ENCODE measurements around the gene NMRAL1.

NMRAL1 gene

GRCh38 chr16:4486126-4486893 lies 11.9 kb upstream of the NMRAL1 start:
- Histone ChIP-seq H3K79me2 (ENCODE audit: control insufficient read depth, low read length) (peaks cover 50% of the 10 kb centered on the region), H3K27ac (ENCODE audit: low read depth, low read length) (no peak overlapping the region), H3F3A (ENCODE audit: control insufficient read depth, insufficient read depth) (no peaks in the 10 kb centered on the region), H3K9me2 (replicated peaks; ENCODE audit: control insufficient read depth, low read length) (no peaks in the 10 kb centered on the region), H3K36me3 (ENCODE audit: control insufficient read depth, low read length) (peaks cover 38% of the 10 kb centered on the region), H4K20me1 (ENCODE audit: control insufficient read depth, insufficient read depth, low read depth, low read length) (no peaks in the 10 kb centered on the region; the same call in 1 of the 2 replicates), H3K9me3 (ENCODE audit: control insufficient read depth, insufficient read depth, low read length) (no peaks in the 10 kb centered on the region), H3K4me1 (ENCODE audit: control insufficient read depth, low read length) (no peaks in the 10 kb centered on the region), H3K27me3 (ENCODE audit: control insufficient read depth, low read length) (no peaks in the 10 kb centered on the region), H3K4me3 (ENCODE audit: low read length) (no peak overlapping the region), H3K4me2 (ENCODE audit: low read length) (no peak overlapping the region)
- TF ChIP-seq EZH2phosphoT487 (IDR thresholded peaks at IDR 0.05; ENCODE audit: borderline replicate concordance, low read length) (no peak), CTCF (IDR thresholded peaks at IDR 0.05; ENCODE audit: low read depth, low read length, poor library complexity, severe bottlenecking) (no peak)

- Histone ChIP-seq H3K9me3 (ENCODE audit: control insufficient read depth, insufficient read depth, low read length) (no peaks in the 10 kb centered on the region), H3K4me3 (ENCODE audit: low read length) (no peak overlapping the region), H4K20me1 (ENCODE audit: control insufficient read depth, insufficient read depth, low read depth, low read length) (peaks cover 4% of the 10 kb centered on the region; the same call in 1 of the 2 replicates), H3K4me1 (ENCODE audit: control insufficient read depth, low read length) (peaks cover 11% of the 10 kb centered on the region), H3K79me2 (ENCODE audit: control insufficient read depth, low read length) (peaks cover 66% of the 10 kb centered on the region), H3K4me2 (ENCODE audit: low read length) (no peak overlapping the region), H3K27me3 (ENCODE audit: control insufficient read depth, low read length) (no peaks in the 10 kb centered on the region), H3K27ac (ENCODE audit: low read depth, low read length) (no peak overlapping the region), H3K9me2 (replicated peaks; ENCODE audit: control insufficient read depth, low read length) (no peaks in the 10 kb centered on the region), H3K36me3 (ENCODE audit: control insufficient read depth, low read length) (peaks cover 26% of the 10 kb centered on the region), H3F3A (ENCODE audit: control insufficient read depth, insufficient read depth) (no peaks in the 10 kb centered on the region)
- no peak for TF ChIP-seq EZH2phosphoT487 (IDR thresholded peaks at IDR 0.05; ENCODE audit: borderline replicate concordance, low read length)
- TF ChIP-seq CTCF (IDR thresholded peaks at IDR 0.05; ENCODE audit: low read depth, low read length, poor library complexity, severe bottlenecking): no peak
Observed at GRCh38 chr16:4481963-4482362, 7.5 kb upstream of the NMRAL1 start.

- peaks cover 70% of the 10 kb centered on the region for H3K79me2 ChIP-seq (ENCODE audit: control insufficient read depth, low read length)
Observed at GRCh38 chr16:4481526-4481925, 7.1 kb upstream of the NMRAL1 start.

More at GRCh38 chr16:4481526-4481925, 7.1 kb upstream of the NMRAL1 start:
- Histone ChIP-seq H3K4me2 (ENCODE audit: low read length) (no peak overlapping the region), H3K4me3 (ENCODE audit: low read length) (no peak overlapping the region), H3K27ac (ENCODE audit: low read depth, low read length) (no peak overlapping the region), H3F3A (ENCODE audit: control insufficient read depth, insufficient read depth) (no peaks in the 10 kb centered on the region), H3K9me3 (ENCODE audit: control insufficient read depth, insufficient read depth, low read length) (no peaks in the 10 kb centered on the region), H4K20me1 (ENCODE audit: control insufficient read depth, insufficient read depth, low read depth, low read length) (peaks cover 4% of the 10 kb centered on the region; the same call in 1 of the 2 replicates), H3K4me1 (ENCODE audit: control insufficient read depth, low read length) (peaks cover 12% of the 10 kb centered on the region), H3K36me3 (ENCODE audit: control insufficient read depth, low read length) (peaks cover 25% of the 10 kb centered on the region), H3K27me3 (ENCODE audit: control insufficient read depth, low read length) (no peaks in the 10 kb centered on the region), H3K9me2 (replicated peaks; ENCODE audit: control insufficient read depth, low read length) (no peaks in the 10 kb centered on the region)
- TF ChIP-seq EZH2phosphoT487 (IDR thresholded peaks at IDR 0.05; ENCODE audit: borderline replicate concordance, low read length) (no peak), CTCF (IDR thresholded peaks at IDR 0.05; ENCODE audit: low read depth, low read length, poor library complexity, severe bottlenecking) (no peak)

Measured in DOHH2 (cell line).